Parathyroid adenoma (tissue), 2 donors: ENCODE measurements around the gene SMAD1.
A peak's percentile ranks its signal among the peaks of the same experiment; 100 is the strongest.

ENCODE experiments used
- H2AFZ ChIP-seq: fragments of 300-600 bp; sonication (generic); one replicate; pipeline ENCODE4 v1.7.0; 2017; ENCODE audit warnings: antibody characterized with exemption, mild to moderate bottlenecking
- H3K27ac ChIP-seq: fragments of 300-600 bp; sonication (generic); one replicate; pipeline ENCODE4 v1.7.0; 2017
- H3K27me3 ChIP-seq: fragments of 300-600 bp; sonication (generic); one replicate; pipeline ENCODE4 v1.7.0; 2017; ENCODE audit warnings: low read length; ENCODE audit not compliant: control insufficient read depth, insufficient read depth
- H3K36me3 ChIP-seq: fragments of 300-600 bp; sonication (generic); one replicate; pipeline ENCODE4 v1.7.0; 2017; ENCODE audit warnings: low read length; ENCODE audit not compliant: control insufficient read depth, insufficient read depth
- H3K4me1 ChIP-seq: fragments of 300-600 bp; sonication (generic); one replicate; pipeline ENCODE4 v1.7.0; 2017; ENCODE audit warnings: control low read depth
- H3K4me2 ChIP-seq: fragments of 300-600 bp; sonication (generic); one replicate; pipeline ENCODE4 v1.7.0; 2017; ENCODE audit warnings: low read length
- H3K4me3 ChIP-seq: fragments of 300-600 bp; sonication (generic); one replicate; pipeline ENCODE4 v1.7.0; 2017; ENCODE audit warnings: low read depth, low read length
- H3K79me2 ChIP-seq: fragments of 300-600 bp; sonication (generic); one replicate; pipeline ENCODE4 v1.7.0; 2017; ENCODE audit warnings: control low read depth
- H3K9ac ChIP-seq: fragments of 300-600 bp; sonication (generic); one replicate; pipeline ENCODE4 v1.7.0; 2017; ENCODE audit warnings: mild to moderate bottlenecking
- H3K9me3 ChIP-seq: fragments of 300-600 bp; sonication (generic); one replicate; pipeline ENCODE4 v1.7.0; 2017; ENCODE audit warnings: low read length; ENCODE audit not compliant: control insufficient read depth
- CTCF ChIP-seq: fragments of 300-600 bp; sonication (generic); IDR thresholded peaks from one replicate; pipeline ENCODE4 v1.7.0; 2017; ENCODE audit warnings: antibody characterized with exemption, mild to moderate bottlenecking
- donor health status: primary hyperparathyroidism.

The SMAD1 gene

GRCh38 chr4:145503486-145504072, 21.9 kb downstream of the SMAD1 start:
- no peak for TF ChIP-seq CTCF
- Histone ChIP-seq H3K79me2 (peaks cover 19% of the 10 kb centered on the region), H3K9me3 (no peaks in the 10 kb centered on the region), H3K36me3 (no peaks in the 10 kb centered on the region), H3K9ac (no peak overlapping the region), H3K27me3 (no peaks in the 10 kb centered on the region), H3K4me1 (peaks cover 8% of the 10 kb centered on the region), H3K4me3 (no peak overlapping the region), H3K4me2 (no peak overlapping the region), H2AFZ (no peak overlapping the region), H3K27ac (no peak overlapping the region)

GRCh38 chr4:145505995-145506394, 24.3 kb downstream of the SMAD1 start:
- H3K27ac ChIP-seq = no peak overlapping the region
- H2AFZ ChIP-seq = no peak overlapping the region
- H3K4me3 ChIP-seq = no peak overlapping the region
- H3K4me1 ChIP-seq = peaks cover 8% of the 10 kb centered on the region
- H3K9me3 ChIP-seq = no peaks in the 10 kb centered on the region
- H3K27me3 ChIP-seq = no peaks in the 10 kb centered on the region
- peaks cover 18% of the 10 kb centered on the region for H3K79me2 ChIP-seq
- H3K9ac ChIP-seq = no peak overlapping the region
- no peaks in the 10 kb centered on the region for H3K36me3 ChIP-seq
- no peak overlapping the region for H3K4me2 ChIP-seq
- no peak for TF ChIP-seq CTCF

- peak overlapping the region; percentile 32 for H3K27ac ChIP-seq
Measured at GRCh38 chr4:145507636-145508035, 26.0 kb downstream of the SMAD1 start.

GRCh38 chr4:145511913-145512522, 30.4 kb downstream of the SMAD1 start:
- H3K79me2 ChIP-seq = peaks cover 8% of the 10 kb centered on the region
- no peak overlapping the region for H3K4me3 ChIP-seq
- no peaks in the 10 kb centered on the region for H3K9me3 ChIP-seq
- no peaks in the 10 kb centered on the region for H3K27me3 ChIP-seq
- no peak overlapping the region for H3K27ac ChIP-seq
- H2AFZ ChIP-seq = no peak overlapping the region
- TF ChIP-seq CTCF = no peak
- H3K9ac ChIP-seq = no peak overlapping the region
- H3K4me1 ChIP-seq = no peaks in the 10 kb centered on the region
- H3K36me3 ChIP-seq = no peaks in the 10 kb centered on the region
- no peak overlapping the region for H3K4me2 ChIP-seq

More at GRCh38 chr4:145507636-145508035, 26.0 kb downstream of the SMAD1 start:
- Histone ChIP-seq H2AFZ (no peak overlapping the region), H3K9ac (no peak overlapping the region), H3K27me3 (no peaks in the 10 kb centered on the region), H3K4me1 (peaks cover 4% of the 10 kb centered on the region), H3K4me3 (no peak overlapping the region), H3K79me2 (peaks cover 19% of the 10 kb centered on the region), H3K4me2 (peak overlapping the region; percentile 46), H3K36me3 (no peaks in the 10 kb centered on the region), H3K9me3 (no peaks in the 10 kb centered on the region)
- TF ChIP-seq CTCF = no peak
